ENCODE data around the gene CPED1. TPM values are rescaled to one million over a fixed set of nuclear protein-coding genes. Genes with fewer than 3 reads are reported as not detected.

Gene CPED1
- total RNA-seq, 1 donor from 2014 or later, result not detected

- intact Hi-C loops (cut with micrococcal nuclease), result loop anchor here (10.0 kb wide), 1 partner anchor 350 kb away; the partner anchor contains the start of gene CPED1
Measured at GRCh38 chr7:121334875-121335648, 346.6 kb downstream of the CPED1 start.

DNA sequence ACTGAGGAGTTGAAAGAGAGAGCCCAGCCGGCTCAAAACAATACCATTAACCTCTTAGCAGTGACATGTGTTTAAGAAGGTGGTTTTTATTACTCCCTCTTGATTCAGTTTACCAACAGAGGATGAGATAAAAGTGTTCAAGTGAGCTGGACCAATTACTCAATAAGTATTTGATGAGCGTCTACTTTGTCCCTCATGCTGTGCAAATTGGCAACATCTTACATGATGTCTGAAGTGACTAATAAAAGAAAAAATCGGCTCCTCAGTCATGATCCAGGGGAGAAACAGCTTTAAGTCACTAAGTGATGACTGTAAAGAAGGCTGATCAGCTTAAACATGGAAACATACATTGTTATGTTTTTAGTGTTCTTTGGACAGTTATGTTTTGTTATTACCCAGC, 348.1 kb downstream of the CPED1 start:
- intact Hi-C loops (cut with micrococcal nuclease), result loop anchor here (10.0 kb wide), 1 partner anchor 352 kb away; the partner anchor contains the start of gene CPED1

DNA sequence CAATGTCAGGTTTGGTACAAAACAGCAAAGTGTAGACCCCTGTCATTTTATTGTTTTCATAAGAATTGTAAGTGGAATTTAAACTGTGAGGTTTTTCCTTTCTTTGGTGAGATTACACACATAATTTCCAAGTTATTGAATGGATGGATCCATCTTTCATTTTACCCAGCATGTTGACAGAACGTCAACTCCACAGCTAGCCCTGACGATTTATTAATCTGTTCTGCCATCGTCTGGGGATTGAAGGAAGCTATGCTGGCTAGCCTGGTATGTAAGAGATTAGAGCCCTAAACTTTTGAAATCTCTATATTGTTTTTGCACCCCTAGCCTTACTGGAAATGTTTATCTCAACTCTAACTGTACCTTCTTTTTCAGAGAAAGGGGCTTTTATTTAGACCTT, 348.9 kb downstream of the CPED1 start:
- intact Hi-C loops (cut with micrococcal nuclease), result loop anchor here (10.0 kb wide), 1 partner anchor 353 kb away; the partner anchor contains the start of gene CPED1

DNA sequence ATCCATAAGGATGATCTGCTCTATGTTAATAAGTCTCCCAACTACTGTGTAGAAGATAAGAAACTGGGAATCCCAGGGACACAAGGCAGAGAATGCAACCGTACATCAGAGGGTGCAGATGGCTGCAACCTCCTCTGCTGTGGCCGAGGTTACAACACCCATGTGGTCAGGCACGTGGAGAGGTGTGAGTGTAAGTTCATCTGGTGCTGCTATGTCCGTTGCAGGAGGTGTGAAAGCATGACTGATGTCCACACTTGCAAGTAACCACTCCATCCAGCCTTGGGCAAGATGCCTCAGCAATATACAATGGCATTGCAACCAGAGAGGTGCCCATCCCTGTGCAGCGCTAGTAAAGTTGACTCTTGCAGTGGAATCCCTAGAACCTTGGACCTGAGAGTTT, 350.6 kb downstream of the CPED1 start:
- intact Hi-C loops (cut with micrococcal nuclease), result loop anchor here (10.0 kb wide), 1 partner anchor 354 kb away; the partner anchor contains the start of gene CPED1

DNA sequence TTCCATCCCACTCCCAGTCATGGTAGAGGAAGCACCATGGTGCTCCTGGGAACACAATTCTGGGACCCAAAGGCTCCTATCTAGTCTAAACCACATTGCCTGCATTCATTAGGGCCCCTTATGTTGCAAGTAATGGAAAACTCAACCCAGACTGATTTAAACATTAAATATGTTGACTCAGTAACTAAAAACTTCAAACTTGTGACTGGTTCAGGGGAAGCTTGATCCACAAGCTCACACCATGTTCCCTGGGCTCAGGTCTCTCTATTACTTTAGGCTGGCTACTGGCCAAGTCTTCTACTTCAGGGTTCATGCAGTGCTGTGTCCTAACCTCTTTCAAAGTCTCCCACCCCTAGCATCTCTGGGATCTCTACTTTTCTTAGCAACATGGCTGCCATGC, 353.4 kb downstream of the CPED1 start:
- intact Hi-C loops (cut with micrococcal nuclease), result no loop called here

DNA sequence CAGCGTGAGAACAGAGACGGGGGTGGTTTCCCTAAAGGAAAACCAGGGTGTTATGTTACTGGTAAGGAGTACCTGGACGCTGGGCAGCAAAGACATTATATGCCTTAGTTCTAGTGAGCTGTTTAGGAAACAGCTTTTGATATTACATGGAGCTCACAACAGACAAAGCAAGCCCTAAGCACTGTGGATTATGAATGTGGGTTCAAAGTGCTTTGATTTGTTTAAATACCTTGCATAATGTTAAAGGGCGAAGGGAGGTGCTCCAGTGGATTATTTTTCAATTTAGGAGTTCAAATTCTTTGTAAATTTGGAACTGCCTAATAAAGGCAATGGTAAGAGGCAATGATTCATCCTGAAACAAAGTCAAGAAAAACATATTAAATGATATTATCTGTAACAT, 354.1 kb downstream of the CPED1 start:
- intact Hi-C loops (cut with micrococcal nuclease), result no loop called here

- intact Hi-C loops (cut with micrococcal nuclease), result no loop called here
Measured at GRCh38 chr7:121343302-121343701, 354.8 kb downstream of the CPED1 start.

DNA sequence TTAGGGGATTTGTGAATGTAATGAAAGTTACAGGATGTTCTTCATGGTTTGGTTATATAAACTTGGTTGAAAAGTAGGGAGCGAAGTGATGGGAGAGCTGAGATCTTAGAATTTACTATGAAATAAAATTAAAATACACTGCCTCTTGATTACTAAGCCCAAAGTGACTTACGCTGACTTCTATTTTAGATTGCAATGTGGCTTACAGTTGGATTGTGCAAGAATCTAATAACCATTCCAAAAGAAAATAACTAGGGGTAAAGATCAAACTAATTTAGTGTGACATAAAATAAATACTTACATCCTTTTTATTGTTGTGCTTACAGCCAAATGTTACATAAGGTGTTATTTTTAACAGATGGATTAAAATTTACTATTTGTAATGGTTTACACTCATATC, 355.6 kb downstream of the CPED1 start:
- intact Hi-C loops (cut with micrococcal nuclease), result no loop called here

- intact Hi-C loops (cut with micrococcal nuclease), result no loop called here
Measured at GRCh38 chr7:121344497-121344896, 356.0 kb downstream of the CPED1 start.

Other genes with a start within 250 kb of the CPED1 start
- gene TSPAN12, start 130.6 kb upstream of the CPED1 start, total RNA-seq, result 0.39 TPM in 1 of 2 replicates, not detected in the other
- 24.6 and 28.1 TPM in 2 replicates for gene ING3, start 37.9 kb upstream of the CPED1 start, total RNA-seq

Data from T-helper 1 cell treated with Interleukin-12 subunit alpha and Interleukin-12 subunit beta and Interleukin-4 antibody, amounts not matched to agents 30 ng/mL and 1 ng/mL, for 36 hours (primary cell).